HG03066 (cell line): ENCODE measurements around the gene SLC44A5.
"Not testable (repeated sequence)": the region's sequence is repeated elsewhere in the genome, so short reads cannot be mapped to it uniquely, and the experiment has no call there.

ENCODE experiments used
- ATAC-seq: cut with Tn5 transposase; IDR thresholded peaks from one replicate; pipeline ENCODE4 v1.9.1; 2021; ENCODE audit warnings: low read depth; ENCODE audit not compliant: unreplicated experiment

SLC44A5 gene

GRCh38 chr1:75528001-75528400 lies 82.9 kb downstream of the SLC44A5 start:
- ATAC-seq: no peak

GRCh38 chr1:75522389-75522788 lies 88.5 kb downstream of the SLC44A5 start:
- no peak for ATAC-seq

- ATAC-seq: no peak
Observed at GRCh38 chr1:75521658-75522057, 89.3 kb downstream of the SLC44A5 start.

- ATAC-seq: no peak
Observed at GRCh38 chr1:75520862-75521475, 89.9 kb downstream of the SLC44A5 start.

GRCh38 chr1:75519651-75520427 lies 91.1 kb downstream of the SLC44A5 start:
- no peak for ATAC-seq

GRCh38 chr1:75518686-75519085 lies 92.2 kb downstream of the SLC44A5 start:
- no peak for ATAC-seq

GRCh38 chr1:75514270-75514669 lies 96.6 kb downstream of the SLC44A5 start:
- ATAC-seq: no peak

- no peak for ATAC-seq
Observed at GRCh38 chr1:75506976-75507375, 103.9 kb downstream of the SLC44A5 start.

- no peak for ATAC-seq
Observed at GRCh38 chr1:75503221-75503974, 107.5 kb downstream of the SLC44A5 start.

GRCh38 chr1:75502776-75503175 lies 108.1 kb downstream of the SLC44A5 start:
- ATAC-seq: no peak

GRCh38 chr1:75501577-75502295 lies 109.2 kb downstream of the SLC44A5 start:
- no peak for ATAC-seq

- ATAC-seq: no peak
Observed at GRCh38 chr1:75492011-75492410, 118.9 kb downstream of the SLC44A5 start.

GRCh38 chr1:75487399-75487798 lies 123.5 kb downstream of the SLC44A5 start:
- ATAC-seq: no peak

- ATAC-seq: no peak
Observed at GRCh38 chr1:75484789-75485188, 126.1 kb downstream of the SLC44A5 start.

GRCh38 chr1:75482951-75483350 lies 128.0 kb downstream of the SLC44A5 start:
- ATAC-seq: no peak

- ATAC-seq: not testable (repeated sequence)
Observed at GRCh38 chr1:75476486-75476885, 134.4 kb downstream of the SLC44A5 start.

GRCh38 chr1:75475696-75476095 lies 135.2 kb downstream of the SLC44A5 start:
- no peak for ATAC-seq

- no peak for ATAC-seq
Observed at GRCh38 chr1:75472971-75473603, 137.8 kb downstream of the SLC44A5 start.

- no peak for ATAC-seq
Observed at GRCh38 chr1:75472089-75472970, 138.6 kb downstream of the SLC44A5 start.
